NCI-H1436 treated with DMSO at 0.1 percent for 48 hours (cell line): ENCODE results near the gene OXGR1.

Experiments
- DNase-seq: peaks from one replicate; lab custom pipeline; 2025; lab: John Stamatoyannopoulos, UW

Gene OXGR1

DNA sequence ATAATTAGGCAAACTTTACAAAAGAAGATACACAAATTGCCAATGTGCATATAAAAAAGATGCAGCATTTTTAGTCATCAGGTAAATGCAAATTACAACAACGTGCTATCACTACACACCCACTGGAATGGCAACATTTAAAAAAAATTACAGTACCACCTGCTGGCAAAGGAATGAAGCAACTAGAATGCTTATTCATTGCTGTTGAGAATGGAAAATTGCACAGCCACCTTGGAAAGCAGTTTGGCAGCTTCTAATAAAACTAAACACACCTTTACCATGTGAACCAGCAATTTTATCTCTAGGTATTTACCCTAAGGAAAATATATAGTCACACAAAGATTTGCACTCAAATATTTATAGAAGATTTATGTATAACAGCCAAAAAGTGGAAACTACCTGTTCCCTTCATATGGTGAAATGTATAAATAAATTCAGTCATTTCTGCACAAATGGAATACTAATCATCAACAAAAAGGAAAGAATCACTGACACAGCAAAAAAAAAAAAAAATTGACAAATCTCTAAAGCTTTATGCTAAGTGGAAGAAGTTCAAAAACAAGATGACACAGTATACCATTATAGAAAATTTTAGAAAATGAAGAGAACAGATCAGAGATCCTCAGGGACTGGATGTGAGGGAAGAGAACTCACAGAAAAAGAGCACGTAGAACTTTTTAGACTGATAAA, 30.3 kb downstream of the OXGR1 start:
- no peak for DNase-seq

DNA sequence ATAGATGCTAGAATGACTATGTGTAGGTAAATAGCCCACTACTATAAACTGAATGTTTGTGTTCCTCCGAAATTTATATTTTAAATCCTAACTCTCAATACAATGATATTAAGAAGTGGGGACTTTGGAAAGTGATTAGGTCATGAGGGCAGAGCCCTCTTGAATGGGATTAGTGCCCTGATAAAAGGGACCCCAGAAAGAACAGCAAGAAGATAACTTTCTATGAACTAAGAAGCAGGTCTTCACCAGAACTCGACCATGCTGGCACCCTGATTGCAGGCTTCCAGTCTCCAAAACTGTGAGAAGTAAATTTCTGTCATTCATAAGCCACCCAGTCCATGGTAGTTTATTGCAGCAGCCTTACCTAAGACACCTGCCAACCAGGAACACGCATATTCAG, 33.9 kb downstream of the OXGR1 start:
- no peak for DNase-seq

DNA sequence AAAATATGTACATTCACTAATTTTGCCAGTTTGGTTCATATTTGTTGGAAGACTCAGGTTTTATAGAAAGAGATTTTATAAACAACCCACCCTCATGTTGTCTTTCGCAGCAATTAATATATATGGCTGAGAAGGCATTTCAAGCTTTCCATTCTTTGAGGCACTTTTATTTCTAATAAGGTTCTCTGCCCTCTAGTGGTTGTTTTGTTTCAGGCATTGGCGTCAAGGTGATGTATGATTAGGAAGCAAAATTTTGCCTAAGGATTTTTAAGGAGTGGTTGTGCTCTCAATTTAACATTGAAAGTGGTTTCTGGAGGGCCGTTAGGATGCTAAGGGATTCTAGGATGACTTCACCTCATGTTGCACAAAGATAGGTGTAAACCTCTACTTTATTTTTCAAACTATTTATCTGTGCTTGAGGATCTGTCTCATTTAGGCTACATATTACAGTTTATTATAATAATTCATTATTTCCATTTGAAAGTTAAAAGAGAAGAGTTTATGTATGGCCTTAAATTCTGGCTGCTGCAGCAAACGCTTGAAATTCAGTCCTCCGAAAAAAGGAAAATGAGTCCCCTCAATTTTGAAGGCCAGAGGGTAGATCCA, 35.9 kb downstream of the OXGR1 start:
- no peak for DNase-seq

DNA sequence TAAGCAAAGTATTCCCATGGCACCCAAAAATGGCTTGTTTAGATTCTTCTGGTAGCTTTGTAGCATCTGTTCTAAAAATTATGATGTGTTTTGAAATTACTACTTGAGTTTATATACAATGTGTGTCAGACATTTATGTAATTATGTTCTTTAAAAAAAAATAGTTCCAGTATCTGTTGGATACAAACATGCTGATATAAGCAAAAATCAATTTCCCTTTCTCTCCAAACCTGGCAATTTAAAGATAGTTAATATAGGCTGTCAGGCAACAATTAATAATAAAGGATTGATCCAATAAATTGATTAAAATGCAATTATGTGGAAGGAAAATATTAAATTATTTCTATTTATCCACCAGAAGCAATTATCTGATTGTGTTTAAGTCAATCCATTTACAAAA, 41.7 kb downstream of the OXGR1 start:
- DNase-seq: no peak

DNA sequence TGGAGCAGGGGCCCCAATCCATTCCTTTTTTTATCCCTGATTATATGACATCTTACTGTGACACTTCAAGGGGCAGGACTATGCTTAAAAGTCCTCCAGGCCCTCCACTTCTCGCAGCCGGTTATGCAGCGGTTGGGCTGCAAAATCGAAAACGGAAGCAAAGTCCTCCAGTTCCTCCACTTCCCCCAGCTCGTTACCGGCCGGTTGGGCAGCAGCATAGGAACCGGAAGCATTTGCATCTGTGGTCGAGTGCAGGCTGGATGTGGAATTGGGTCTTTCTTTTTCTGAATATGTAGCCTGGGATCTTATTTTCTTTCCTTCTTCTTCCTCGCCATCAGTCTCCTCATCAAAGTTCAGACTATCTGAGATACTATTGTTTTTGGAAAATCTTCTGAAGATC, 46.1 kb downstream of the OXGR1 start:
- no peak for DNase-seq

DNA sequence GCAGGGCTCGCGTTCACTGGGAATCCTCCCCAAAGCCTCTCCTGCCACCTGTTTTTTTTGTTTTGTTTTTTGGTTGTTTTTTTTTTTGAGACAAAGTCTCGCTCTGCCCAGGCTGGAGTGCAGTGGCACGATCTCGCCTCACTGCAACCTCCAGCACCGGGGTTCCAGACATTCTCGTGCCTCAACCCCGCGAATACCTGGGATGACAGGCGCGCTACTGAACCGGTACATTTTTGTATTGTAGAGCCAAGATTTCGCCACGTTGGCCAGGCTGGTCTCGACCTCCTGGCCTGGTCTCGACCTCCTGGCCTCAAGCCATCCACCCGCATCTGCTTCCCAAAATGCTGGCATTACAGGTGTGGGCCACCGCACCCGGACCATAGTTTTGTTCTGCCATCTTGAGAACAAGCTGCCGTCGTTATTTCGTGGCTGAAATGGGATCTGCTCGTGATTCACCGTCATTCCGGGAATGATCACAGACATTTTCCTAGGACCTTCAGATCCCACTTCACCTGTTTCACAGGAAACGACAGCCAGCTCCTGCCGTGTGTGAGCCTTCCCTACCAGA, 46.8 kb downstream of the OXGR1 start:
- DNase-seq: no peak

DNA sequence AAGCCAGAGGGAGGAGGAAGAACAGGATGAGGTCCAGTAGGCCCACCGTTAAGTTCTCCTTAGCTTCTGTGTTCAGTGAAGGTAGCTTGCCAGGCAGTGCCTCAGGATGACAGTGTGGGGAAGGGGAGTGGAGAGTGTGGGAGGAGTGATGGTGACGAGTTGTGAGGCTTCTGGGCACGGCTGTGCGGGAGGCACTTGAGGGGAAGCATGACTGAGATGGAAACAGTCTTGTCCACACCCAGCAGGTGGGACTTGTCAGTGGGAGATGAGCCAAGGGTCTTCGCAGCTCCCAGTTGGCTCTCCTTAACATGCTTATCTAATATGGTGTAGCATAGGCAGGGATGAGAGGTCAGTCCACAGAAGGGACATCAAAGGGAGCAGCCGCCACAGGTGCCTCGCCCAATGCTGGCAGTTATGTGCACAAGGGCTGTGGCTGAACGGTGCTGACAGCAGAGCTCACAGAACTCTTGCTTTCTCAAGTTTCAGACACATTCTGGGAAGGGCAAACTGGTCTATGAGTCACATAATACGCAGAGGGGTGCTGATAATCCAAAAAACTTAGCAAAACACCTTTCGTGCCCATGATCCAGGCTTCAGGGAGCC, 47.5 kb downstream of the OXGR1 start:
- DNase-seq: no peak

DNA sequence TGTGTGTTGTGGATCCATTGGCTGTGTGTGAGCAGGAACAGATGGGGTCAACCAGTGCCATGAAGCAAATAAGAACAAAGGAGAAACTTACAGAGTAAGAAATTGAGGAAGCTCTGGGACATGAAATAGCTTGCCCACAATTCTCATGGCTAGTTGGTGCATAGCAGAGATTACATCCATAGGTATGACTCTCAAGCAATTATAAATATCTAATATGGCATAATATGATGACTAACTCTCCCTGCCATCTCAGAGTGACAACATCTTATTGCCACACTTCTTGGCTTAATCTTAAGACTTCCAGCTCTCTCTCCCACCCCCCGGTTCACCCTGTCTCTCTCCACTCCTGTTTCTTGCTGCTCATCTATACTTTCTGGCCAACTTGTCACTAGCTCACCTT, 53.3 kb downstream of the OXGR1 start:
- no peak for DNase-seq

DNA sequence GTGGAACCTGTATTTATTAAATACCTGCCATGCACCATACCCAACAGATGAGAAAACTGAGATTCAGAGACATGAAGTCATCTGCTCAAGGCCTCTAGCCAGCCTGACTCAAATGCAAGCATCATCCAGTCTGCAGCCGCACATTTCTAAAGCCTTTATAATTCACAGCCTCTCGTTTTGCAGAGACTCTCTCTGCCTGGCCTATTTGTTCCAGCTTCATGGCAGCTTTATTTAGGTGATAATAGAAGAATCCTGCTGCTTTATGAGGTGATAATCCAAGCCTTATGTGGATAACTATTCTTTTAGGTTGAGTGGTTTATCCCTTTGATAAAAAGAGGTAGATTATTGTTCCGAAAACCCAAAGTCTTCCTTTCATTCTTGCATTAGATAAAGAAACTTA, 58.4 kb downstream of the OXGR1 start:
- DNase-seq: no peak
